AML-193 (cell line): ENCODE results near the gene LSM10.

Experiments
- DNase-seq, 2 experiments: peaks; one replicate each; lab custom pipeline; 2025; lab: John Stamatoyannopoulos, UW

Gene LSM10

GRCh38 chr1:36397378-36398230, at the start of gene LSM10:
TSS of gene LSM10 (minus strand) at chr1:36397908. CDS start at chr1:36394129, 3,779 bp downstream.
- peak; percentile 71 to 90 for DNase-seq

- no peak for DNase-seq
Measured at GRCh38 chr1:36447450-36447849, 49.7 kb upstream of the LSM10 start.

GRCh38 chr1:36446746-36447145, 49.0 kb upstream of the LSM10 start:
- DNase-seq, result peak; percentile 66 to 70

- peak; percentile 67 to 78 for DNase-seq
Measured at GRCh38 chr1:36446271-36446670, 48.6 kb upstream of the LSM10 start.

- no peak for DNase-seq
Measured at GRCh38 chr1:36443297-36443696, 45.6 kb upstream of the LSM10 start.

GRCh38 chr1:36442337-36442736, 44.6 kb upstream of the LSM10 start:
- DNase-seq, result no peak

GRCh38 chr1:36440646-36441045, 42.9 kb upstream of the LSM10 start:
- no peak for DNase-seq

GRCh38 chr1:36440044-36440443, 42.3 kb upstream of the LSM10 start:
- no peak for DNase-seq

GRCh38 chr1:36438715-36439114, 41.0 kb upstream of the LSM10 start:
- DNase-seq, result no peak

GRCh38 chr1:36436821-36437220, 39.1 kb upstream of the LSM10 start:
- no peak for DNase-seq

GRCh38 chr1:36433102-36433501, 35.4 kb upstream of the LSM10 start:
- no peak for DNase-seq

- DNase-seq, result no peak
Measured at GRCh38 chr1:36432616-36433015, 34.9 kb upstream of the LSM10 start.

GRCh38 chr1:36425791-36426190, 28.1 kb upstream of the LSM10 start:
- DNase-seq, result no peak

GRCh38 chr1:36421649-36422048, 23.9 kb upstream of the LSM10 start:
- no peak for DNase-seq

GRCh38 chr1:36420836-36421317, 23.2 kb upstream of the LSM10 start:
- DNase-seq, result peak; percentile 76 to 79

- DNase-seq, result no peak
Measured at GRCh38 chr1:36420409-36420808, 22.7 kb upstream of the LSM10 start.

- DNase-seq, result no peak
Measured at GRCh38 chr1:36419569-36419968, 21.9 kb upstream of the LSM10 start.

- DNase-seq, result no peak
Measured at GRCh38 chr1:36419140-36419539, 21.4 kb upstream of the LSM10 start.

GRCh38 chr1:36417931-36418330, 20.2 kb upstream of the LSM10 start:
- no peak for DNase-seq

- DNase-seq, result no peak
Measured at GRCh38 chr1:36415661-36416326, 18.1 kb upstream of the LSM10 start.

- DNase-seq, result no peak
Measured at GRCh38 chr1:36414384-36414783, 16.7 kb upstream of the LSM10 start.

- DNase-seq, result peak in 1 of 2 experiments; percentile 1
Measured at GRCh38 chr1:36411674-36412648, 14.3 kb upstream of the LSM10 start.
